Gastrocnemius medialis (tissue), 4 donors: ENCODE results near the gene COX14.

ENCODE experiments used
- CTCF ChIP-seq, 5 experiments: fragments of 450-650 bp in 3 of 5; fragments of 200-600 bp in 2 of 5; sonication (generic) in 2 of 5; IDR thresholded peaks in 4 of 5; conservative IDR thresholded peaks in 1 of 5; 1 replicate in 4 of 5; 2 replicates in 1 of 5; pipeline ENCODE4 v1.5.1; 2016 to 2019; ENCODE audit warnings: antibody characterized with exemption in 5 of 5, mild to moderate bottlenecking in 3 of 5, moderate library complexity in 3 of 5
- POLR2A ChIP-seq, 2 donors: fragments of 450-650 bp; IDR thresholded peaks; one replicate each; pipeline ENCODE4 v1.6.1; 2017; ENCODE audit warnings: antibody characterized with exemption in 2 of 2, mild to moderate bottlenecking in 2 of 2, moderate library complexity in 2 of 2

DNA sequence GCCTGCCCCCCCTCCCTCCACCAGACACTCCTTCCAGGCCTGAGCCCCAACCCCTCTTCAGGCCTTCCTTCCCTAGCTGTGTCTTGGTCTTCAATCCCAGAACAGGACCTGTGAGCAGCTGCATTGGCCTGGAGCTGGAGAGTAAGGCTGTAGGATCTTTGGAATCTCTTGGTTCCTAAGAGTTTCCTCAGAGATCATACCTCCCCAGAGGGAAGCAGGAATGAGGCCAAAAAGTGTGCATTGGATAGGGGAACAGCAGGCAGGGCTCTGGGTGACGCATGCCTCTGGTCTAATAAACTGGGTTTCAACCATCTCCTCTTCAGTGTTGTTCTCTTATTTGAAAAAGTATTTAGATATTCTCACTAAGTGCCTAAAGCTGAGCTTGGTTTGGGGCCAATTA is 28.7 kb upstream of the COX14 start:
- TF ChIP-seq CTCF (IDR thresholded peaks at IDR 0.05 in 4 of 5, conservative IDR thresholded peaks at IDR 0.05 in 1 of 5) (no peak), POLR2A (IDR thresholded peaks at IDR 0.05) (no peak)
